Activated T-cell treated with anti-CD3 and anti-CD28 coated beads for 24 hours (primary cell): Measurements from ENCODE around the gene YY1AP1.
"Not testable (repeated sequence)": the region's sequence is repeated elsewhere in the genome, so short reads cannot be mapped to it uniquely, and the experiment has no call there.

Source experiments
- DNase-seq: peaks from one replicate; pipeline ENCODE4 v3.0.0-alpha.2; 2020; ENCODE audit warnings: low read depth

The YY1AP1 gene

GRCh38 chr1:155695072-155695471 is 6.5 kb upstream of the YY1AP1 start:
- no peak for DNase-seq

- DNase-seq = no peak
Observed at GRCh38 chr1:155694167-155694566, 5.6 kb upstream of the YY1AP1 start.

- no peak for DNase-seq
Observed at GRCh38 chr1:155691992-155692528, 3.5 kb upstream of the YY1AP1 start.

GRCh38 chr1:155689081-155689607 is 570 bp upstream of the YY1AP1 start, which contains the start of gene DAP3:
Gene DAP3 (plus strand): TSS chr1:155689091. CDS start chr1:155709780, 20,689 bp downstream.
- not testable (repeated sequence) for DNase-seq

GRCh38 chr1:155687705-155688323 is 760 bp downstream of the YY1AP1 start:
- DNase-seq = not testable (repeated sequence)

GRCh38 chr1:155681776-155682175 is 6.8 kb downstream of the YY1AP1 start:
- DNase-seq = no peak

GRCh38 chr1:155680531-155680930 is 8.0 kb downstream of the YY1AP1 start:
- DNase-seq = no peak

GRCh38 chr1:155678992-155679391 is 9.6 kb downstream of the YY1AP1 start:
- DNase-seq = not testable (repeated sequence)

- no peak for DNase-seq
Observed at GRCh38 chr1:155678027-155678426, 10.5 kb downstream of the YY1AP1 start.

- DNase-seq = no peak
Observed at GRCh38 chr1:155673003-155673402, 15.6 kb downstream of the YY1AP1 start.

- no peak for DNase-seq
Observed at GRCh38 chr1:155671750-155672149, 16.8 kb downstream of the YY1AP1 start.

- no peak for DNase-seq
Observed at GRCh38 chr1:155669233-155670162, 19.1 kb downstream of the YY1AP1 start.

- DNase-seq = not testable (repeated sequence)
Observed at GRCh38 chr1:155661239-155661638, 27.3 kb downstream of the YY1AP1 start.

- no peak for DNase-seq
Observed at GRCh38 chr1:155657463-155657862, 31.1 kb downstream of the YY1AP1 start.

GRCh38 chr1:155652951-155653350 is 35.6 kb downstream of the YY1AP1 start:
- DNase-seq = no peak

GRCh38 chr1:155651861-155652661 is 36.5 kb downstream of the YY1AP1 start:
- no peak for DNase-seq

GRCh38 chr1:155650231-155650757 is 38.3 kb downstream of the YY1AP1 start:
- no peak for DNase-seq

- no peak for DNase-seq
Observed at GRCh38 chr1:155649676-155650075, 38.9 kb downstream of the YY1AP1 start.

- no peak for DNase-seq
Observed at GRCh38 chr1:155648207-155649147, 40.1 kb downstream of the YY1AP1 start.

- no peak for DNase-seq
Observed at GRCh38 chr1:155646307-155646706, 42.3 kb downstream of the YY1AP1 start.
